Sciatic nerve (tissue), 2 donors: ENCODE results near the gene CD99L2. TPM values are rescaled to one million over a fixed set of nuclear protein-coding genes. Genes with fewer than 3 reads are reported as not detected.
"Not testable (repeated sequence)": the region's sequence is repeated elsewhere in the genome, so short reads cannot be mapped to it uniquely, and the experiment has no call there.

Source experiments
- ATAC-seq: fragments of 200-7000 bp; cut with Tn5 transposase; one replicate; pipeline ENCODE4 v1.9.1; 2020; ENCODE audit warnings: mild to moderate bottlenecking, moderate library complexity
- DNase-seq: peaks from one replicate; pipeline ENCODE4 v3.0.0-alpha.2; 2020; ENCODE audit warnings: low spot score
- intact Hi-C: fragments of 100-400 bp; cut with DNase I; formaldehyde crosslinking; loops from one replicate; pipeline ENCODE4 v1.14.2; 2022
- total RNA-seq: library from RNA; stranded (reverse); fragmentation: NEBNext Ultra II Directional; extraction: Animal tissue kit (Norgen Biotek cat#: 25700); gene quantifications from one replicate; pipeline ENCODE4 v1.2.1, GENCODE V29; 2021
- donor health status: DM: no; HTN: no; CAD: no.
- donor health status: DM: no; HTN: no; CAD: no.

CD99L2 gene
- total RNA-seq, 1 donor from 2014 or later, result 108 TPM

GRCh38 chrX:150828785-150829184 is 69.7 kb downstream of the CD99L2 start:
- intact Hi-C loops, result no loop called here
- no peak for DNase-seq
- ATAC-seq, result no peak

- DNase-seq, ATAC-seq, intact Hi-C loops: not testable (repeated sequence)
These were observed 74.1 kb downstream of the CD99L2 start for GRCh38 chrX:150824352-150824751.

GRCh38 chrX:150823826-150824225 is 74.6 kb downstream of the CD99L2 start:
- intact Hi-C loops, ATAC-seq, DNase-seq: not testable (repeated sequence)

GRCh38 chrX:150821971-150822370 is 76.5 kb downstream of the CD99L2 start:
- intact Hi-C loops, result no loop called here
- ATAC-seq, result no peak
- DNase-seq, result no peak

GRCh38 chrX:150813922-150814321 is 84.5 kb downstream of the CD99L2 start:
- DNase-seq (no peak), ATAC-seq (no peak)
- intact Hi-C loops, result no loop called here

- no peak for ATAC-seq
- intact Hi-C loops, result no loop called here
- no peak for DNase-seq
These were observed 91.6 kb downstream of the CD99L2 start for GRCh38 chrX:150806827-150807226.

- DNase-seq, result no peak
- intact Hi-C loops, result no loop called here
These were observed 92.7 kb downstream of the CD99L2 start for GRCh38 chrX:150805736-150806135.

GRCh38 chrX:150792949-150793527 is 105.4 kb downstream of the CD99L2 start:
- intact Hi-C loops, result no loop called here
- no peak for ATAC-seq
- no peak for DNase-seq

More at GRCh38 chrX:150805736-150806135, 92.7 kb downstream of the CD99L2 start:
- ATAC-seq, result no peak

GRCh38 chrX:150790021-150790420 is 108.4 kb downstream of the CD99L2 start:
- ATAC-seq, result no peak
- intact Hi-C loops, result no loop called here

GRCh38 chrX:150781677-150782076 is 116.8 kb downstream of the CD99L2 start:
- intact Hi-C loops, result no loop called here
- ATAC-seq (no peak), DNase-seq (no peak)

More at GRCh38 chrX:150790021-150790420, 108.4 kb downstream of the CD99L2 start:
- DNase-seq, result no peak

GRCh38 chrX:150779385-150779784 is 119.1 kb downstream of the CD99L2 start:
- no peak for ATAC-seq

GRCh38 chrX:150777328-150777992 is 121.0 kb downstream of the CD99L2 start:
- ATAC-seq (no peak), DNase-seq (no peak)
- intact Hi-C loops, result no loop called here

More at GRCh38 chrX:150779385-150779784, 119.1 kb downstream of the CD99L2 start:
- DNase-seq, result no peak
- intact Hi-C loops, result no loop called here

GRCh38 chrX:150775569-150776350 is 122.7 kb downstream of the CD99L2 start:
- intact Hi-C loops, result no loop called here
- ATAC-seq, result no peak

GRCh38 chrX:150774798-150775568 is 123.5 kb downstream of the CD99L2 start:
- DNase-seq, result no peak
- intact Hi-C loops, result loop anchor here (5.0 kb wide), 1 partner anchor 307 kb away; no protein-coding TSS in a partner anchor
- no peak for ATAC-seq

More at GRCh38 chrX:150775569-150776350, 122.7 kb downstream of the CD99L2 start:
- DNase-seq, result no peak

GRCh38 chrX:150773634-150774033 is 124.8 kb downstream of the CD99L2 start:
- ATAC-seq (no peak), DNase-seq (no peak)
- intact Hi-C loops, result loop anchor here (5.0 kb wide), 1 partner anchor 309 kb away; no protein-coding TSS in a partner anchor

GRCh38 chrX:150773117-150773516 is 125.4 kb downstream of the CD99L2 start:
- ATAC-seq (no peak), DNase-seq (no peak)
- intact Hi-C loops, result loop anchor here (5.0 kb wide), 1 partner anchor 309 kb away; no protein-coding TSS in a partner anchor

GRCh38 chrX:150772150-150772970 is 126.1 kb downstream of the CD99L2 start:
- ATAC-seq, result peak; percentile 82
- intact Hi-C loops, result loop anchor here (5.0 kb wide), 1 partner anchor 310 kb away; no protein-coding TSS in a partner anchor
- peak; percentile 89 for DNase-seq

GRCh38 chrX:150771116-150771515 is 127.4 kb downstream of the CD99L2 start:
- DNase-seq (no peak), ATAC-seq (no peak)
- intact Hi-C loops, result loop anchor here (5.0 kb wide), 1 partner anchor 311 kb away; no protein-coding TSS in a partner anchor
